WTC11 (cell line): ENCODE results near the gene SND1.

ENCODE experiments used
- CBFB ChIP-seq: sonication (generic); formaldehyde crosslinking; IDR thresholded peaks from 2 replicates; pipeline ENCODE4 v1.8.1; 2022; ENCODE audit warnings: mild to moderate bottlenecking, low read depth, missing genetic modification reagents
- SMAD4 ChIP-seq: sonication (generic); formaldehyde crosslinking; IDR thresholded peaks from 2 replicates; pipeline ENCODE4 v1.8.0; 2022; ENCODE audit warnings: mild to moderate bottlenecking, missing genetic modification reagents
- TF ChIP-seq, protein P1 (sequence below): sonication (generic); formaldehyde crosslinking; conservative IDR thresholded peaks from 2 replicates; pipeline ENCODE4 v1.8.1; 2022; ENCODE audit warnings: mild to moderate bottlenecking, missing genetic modification reagents
- TF ChIP-seq, protein P2 (sequence below): fragments of 200-600 bp; IDR thresholded peaks from 2 replicates; pipeline ENCODE4 v1.8.0; 2022; ENCODE audit warnings: antibody characterized with exemption
- TF ChIP-seq, protein P3 (sequence below): sonication (generic); formaldehyde crosslinking; IDR thresholded peaks from 2 replicates; pipeline ENCODE4 v1.8.0; 2022; ENCODE audit warnings: mild to moderate bottlenecking, missing genetic modification reagents
- TF ChIP-seq, protein P4 (sequence below): sonication (generic); formaldehyde crosslinking; IDR thresholded peaks from 2 replicates; pipeline ENCODE4 v1.8.1; 2023; ENCODE audit warnings: mild to moderate bottlenecking, missing genetic modification reagents, moderate library complexity

DNA sequence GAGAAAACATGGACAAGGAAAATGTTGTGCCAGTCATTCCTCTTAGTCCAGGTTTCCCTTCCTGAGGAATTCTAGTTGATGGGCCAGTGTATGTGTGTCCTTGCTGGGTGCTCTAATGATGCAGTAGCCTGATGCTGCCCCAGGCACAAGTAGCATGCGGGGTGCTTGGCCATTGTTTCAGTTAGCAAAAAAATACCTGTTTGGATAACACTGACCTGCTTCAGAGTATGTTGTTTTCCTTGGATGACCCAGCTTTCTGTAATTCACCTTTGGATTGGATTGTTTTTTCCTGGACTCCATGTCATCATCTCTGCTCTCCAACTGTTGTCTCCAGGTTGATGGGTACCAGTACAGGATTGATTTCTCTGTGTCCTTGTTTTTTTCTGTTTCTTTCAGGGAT, 169.2 kb downstream of the SND1 start:
- TF ChIP-seq, protein P1, sequence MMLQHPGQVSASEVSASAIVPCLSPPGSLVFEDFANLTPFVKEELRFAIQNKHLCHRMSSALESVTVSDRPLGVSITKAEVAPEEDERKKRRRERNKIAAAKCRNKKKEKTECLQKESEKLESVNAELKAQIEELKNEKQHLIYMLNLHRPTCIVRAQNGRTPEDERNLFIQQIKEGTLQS (CRISPR knock-in tag): no peak
- TF ChIP-seq CBFB (CRISPR knock-in tag): no peak
- TF ChIP-seq, protein P2, sequence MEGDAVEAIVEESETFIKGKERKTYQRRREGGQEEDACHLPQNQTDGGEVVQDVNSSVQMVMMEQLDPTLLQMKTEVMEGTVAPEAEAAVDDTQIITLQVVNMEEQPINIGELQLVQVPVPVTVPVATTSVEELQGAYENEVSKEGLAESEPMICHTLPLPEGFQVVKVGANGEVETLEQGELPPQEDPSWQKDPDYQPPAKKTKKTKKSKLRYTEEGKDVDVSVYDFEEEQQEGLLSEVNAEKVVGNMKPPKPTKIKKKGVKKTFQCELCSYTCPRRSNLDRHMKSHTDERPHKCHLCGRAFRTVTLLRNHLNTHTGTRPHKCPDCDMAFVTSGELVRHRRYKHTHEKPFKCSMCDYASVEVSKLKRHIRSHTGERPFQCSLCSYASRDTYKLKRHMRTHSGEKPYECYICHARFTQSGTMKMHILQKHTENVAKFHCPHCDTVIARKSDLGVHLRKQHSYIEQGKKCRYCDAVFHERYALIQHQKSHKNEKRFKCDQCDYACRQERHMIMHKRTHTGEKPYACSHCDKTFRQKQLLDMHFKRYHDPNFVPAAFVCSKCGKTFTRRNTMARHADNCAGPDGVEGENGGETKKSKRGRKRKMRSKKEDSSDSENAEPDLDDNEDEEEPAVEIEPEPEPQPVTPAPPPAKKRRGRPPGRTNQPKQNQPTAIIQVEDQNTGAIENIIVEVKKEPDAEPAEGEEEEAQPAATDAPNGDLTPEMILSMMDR: no peak
- TF ChIP-seq, protein P3, sequence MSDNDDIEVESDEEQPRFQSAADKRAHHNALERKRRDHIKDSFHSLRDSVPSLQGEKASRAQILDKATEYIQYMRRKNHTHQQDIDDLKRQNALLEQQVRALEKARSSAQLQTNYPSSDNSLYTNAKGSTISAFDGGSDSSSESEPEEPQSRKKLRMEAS (CRISPR knock-in tag): no peak
- no peak for TF ChIP-seq SMAD4 (CRISPR knock-in tag)
- TF ChIP-seq, protein P4, sequence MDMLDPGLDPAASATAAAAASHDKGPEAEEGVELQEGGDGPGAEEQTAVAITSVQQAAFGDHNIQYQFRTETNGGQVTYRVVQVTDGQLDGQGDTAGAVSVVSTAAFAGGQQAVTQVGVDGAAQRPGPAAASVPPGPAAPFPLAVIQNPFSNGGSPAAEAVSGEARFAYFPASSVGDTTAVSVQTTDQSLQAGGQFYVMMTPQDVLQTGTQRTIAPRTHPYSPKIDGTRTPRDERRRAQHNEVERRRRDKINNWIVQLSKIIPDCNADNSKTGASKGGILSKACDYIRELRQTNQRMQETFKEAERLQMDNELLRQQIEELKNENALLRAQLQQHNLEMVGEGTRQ (CRISPR knock-in tag): no peak
